ENCODE measurements around the gene KRCC1.

Gene KRCC1
- 14.8 to 52.0 (median 24.7) reads per million in 9 experiments for total RNA-seq

DNA sequence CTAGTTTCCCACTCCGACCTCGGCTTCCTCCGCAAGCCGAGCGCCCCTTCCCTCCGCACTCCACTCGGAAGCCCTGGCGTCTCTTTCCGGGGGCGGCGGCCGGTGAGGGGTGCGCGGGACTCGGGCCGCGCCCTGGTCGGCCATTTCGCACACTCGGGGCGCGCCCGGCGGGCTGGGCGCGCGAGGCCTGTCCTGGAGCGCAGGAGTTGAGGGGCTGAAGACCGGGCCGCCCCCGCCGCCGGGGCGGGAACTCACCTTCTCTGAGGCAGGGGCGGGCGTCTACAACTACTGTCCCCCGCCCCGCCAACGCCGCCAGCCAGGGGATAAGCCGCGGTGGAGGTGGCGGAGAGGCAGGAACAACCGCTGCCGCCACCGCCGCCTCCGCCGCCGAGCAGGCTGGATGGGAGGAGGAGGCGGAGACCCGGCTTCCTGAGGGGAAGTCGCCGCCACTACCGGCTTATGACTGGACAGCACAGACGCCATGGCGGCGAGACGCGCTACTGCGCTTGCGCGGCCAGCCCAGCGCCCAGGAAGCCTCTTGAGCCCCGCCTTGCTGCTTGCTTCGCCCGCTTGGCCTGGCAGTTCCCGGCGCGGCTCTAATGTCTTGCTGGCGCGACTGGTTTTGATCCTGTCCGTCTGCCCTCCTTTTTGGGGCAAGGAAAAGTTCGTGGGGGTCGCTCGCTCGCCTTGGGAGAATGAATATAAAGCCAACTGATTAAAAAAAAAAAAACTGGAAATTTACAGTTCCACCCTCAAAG is at the start of gene KRCC1:
Gene KRCC1, minus strand, starts transcription at position 413 of the 758 bp plus-strand sequence. CDS start 27,220 bp downstream, outside the sequence.
- H3K27me3 Mint-ChIP-seq = no peaks in the 10 kb centered on the region
- H3K4me3 Mint-ChIP-seq = peak within 1 kb of the TSS; percentile 85 to 95
- H3K27ac Mint-ChIP-seq = peak within 1 kb of the TSS; percentile 91 to 97
- ATAC-seq (replicated peaks) = peak; percentile 90
- peaks cover 25% of the 10 kb centered on the region for H3K36me3 Mint-ChIP-seq (ENCODE audit: insufficient read depth)
- peaks cover 26 to 48% of the 10 kb centered on the region in 2 donors for H3K4me1 Mint-ChIP-seq (ENCODE audit: low read depth in 2 of 2)
- DNase-seq = peak; percentile 89 to 93 (median 90)
- no peaks in the 10 kb centered on the region for H3K9me3 Mint-ChIP-seq

DNA sequence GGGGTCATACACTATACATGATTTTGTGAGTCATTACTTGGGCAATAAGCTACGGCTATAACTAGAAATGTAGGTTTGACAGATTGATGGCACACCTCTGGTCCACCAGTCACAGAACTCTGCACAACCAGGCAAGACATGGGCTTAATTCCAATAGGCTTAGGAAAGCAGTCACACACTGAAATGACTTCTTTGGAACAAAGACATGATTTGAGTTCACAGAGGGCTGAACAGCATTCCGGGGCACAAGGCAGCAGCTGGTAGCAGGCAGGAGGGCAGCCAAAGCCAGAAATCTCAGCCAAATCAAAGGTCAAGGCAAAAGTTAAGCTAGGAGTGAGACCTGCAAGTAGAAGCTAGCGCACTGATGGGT is 44.9 kb upstream of the KRCC1 start:
- no peaks in the 10 kb centered on the region for H3K4me1 Mint-ChIP-seq (ENCODE audit: low read depth in 2 of 2)
- H3K9me3 Mint-ChIP-seq = no peaks in the 10 kb centered on the region
- peaks cover 38 to 55% of the 10 kb centered on the region in 2 donors for H3K27me3 Mint-ChIP-seq
- no peak overlapping the region for H3K4me3 Mint-ChIP-seq
- no peaks in the 10 kb centered on the region for H3K36me3 Mint-ChIP-seq (ENCODE audit: insufficient read depth)
- DNase-seq (no peak), ATAC-seq (replicated peaks) (no peak)
- no peak overlapping the region for H3K27ac Mint-ChIP-seq

- Mint-ChIP-seq H3K4me1 (ENCODE audit: low read depth in 2 of 2) (no peaks in the 10 kb centered on the region), H3K4me3 (no peak overlapping the region), H3K27me3 (peaks cover 37 to 54% of the 10 kb centered on the region in 2 donors), H3K36me3 (ENCODE audit: insufficient read depth) (no peaks in the 10 kb centered on the region), H3K27ac (no peak overlapping the region), H3K9me3 (no peaks in the 10 kb centered on the region)
- ATAC-seq (replicated peaks) = no peak
- no peak for DNase-seq
Measured at GRCh38 chr2:88099798-88100488, 44.4 kb upstream of the KRCC1 start.

- H3K27ac Mint-ChIP-seq = no peak overlapping the region
Measured at GRCh38 chr2:88098558-88098900, 42.9 kb upstream of the KRCC1 start.

GRCh38 chr2:88097891-88098557 is 42.4 kb upstream of the KRCC1 start:
- no peak overlapping the region for H3K27ac Mint-ChIP-seq
- H3K27me3 Mint-ChIP-seq = peaks cover 22 to 38% of the 10 kb centered on the region in 2 donors
- H3K4me1 Mint-ChIP-seq (ENCODE audit: low read depth in 2 of 2) = no peaks in the 10 kb centered on the region
- H3K36me3 Mint-ChIP-seq (ENCODE audit: insufficient read depth) = no peaks in the 10 kb centered on the region
- no peak overlapping the region for H3K4me3 Mint-ChIP-seq
- no peak for ATAC-seq (replicated peaks)
- no peaks in the 10 kb centered on the region for H3K9me3 Mint-ChIP-seq
- DNase-seq = no peak

More at GRCh38 chr2:88098558-88098900, 42.9 kb upstream of the KRCC1 start:
- ATAC-seq (replicated peaks) = no peak
- peaks cover 25 to 42% of the 10 kb centered on the region in 2 donors for H3K27me3 Mint-ChIP-seq
- no peak overlapping the region for H3K4me3 Mint-ChIP-seq
- H3K9me3 Mint-ChIP-seq = no peaks in the 10 kb centered on the region
- H3K36me3 Mint-ChIP-seq (ENCODE audit: insufficient read depth) = no peaks in the 10 kb centered on the region
- no peak for DNase-seq
- no peaks in the 10 kb centered on the region for H3K4me1 Mint-ChIP-seq (ENCODE audit: low read depth in 2 of 2)

GRCh38 chr2:88097192-88097591 is 41.6 kb upstream of the KRCC1 start:
- no peak overlapping the region for H3K4me3 Mint-ChIP-seq
- no peaks in the 10 kb centered on the region for H3K4me1 Mint-ChIP-seq (ENCODE audit: low read depth in 2 of 2)
- no peaks in the 10 kb centered on the region for H3K9me3 Mint-ChIP-seq
- no peak overlapping the region for H3K27ac Mint-ChIP-seq
- H3K27me3 Mint-ChIP-seq = peaks cover 13 to 30% of the 10 kb centered on the region in 2 donors
- ATAC-seq (replicated peaks) (no peak), DNase-seq (no peak)
- no peaks in the 10 kb centered on the region for H3K36me3 Mint-ChIP-seq (ENCODE audit: insufficient read depth)

- Mint-ChIP-seq H3K4me1 (ENCODE audit: low read depth in 2 of 2) (no peaks in the 10 kb centered on the region), H3K27ac (no peak overlapping the region), H3K27me3 (peaks cover 13 to 28% of the 10 kb centered on the region in 2 donors), H3K36me3 (ENCODE audit: insufficient read depth) (no peaks in the 10 kb centered on the region), H3K4me3 (no peak overlapping the region), H3K9me3 (no peaks in the 10 kb centered on the region)
- no peak for DNase-seq
- ATAC-seq (replicated peaks) = no peak
Measured at GRCh38 chr2:88096708-88097107, 41.1 kb upstream of the KRCC1 start.

- H3K27ac Mint-ChIP-seq = no peak overlapping the region
- no peak overlapping the region for H3K4me3 Mint-ChIP-seq
- no peaks in the 10 kb centered on the region for H3K9me3 Mint-ChIP-seq
- H3K27me3 Mint-ChIP-seq = peaks cover 3 to 15% of the 10 kb centered on the region in 2 donors
- no peak for DNase-seq
- no peaks in the 10 kb centered on the region for H3K4me1 Mint-ChIP-seq (ENCODE audit: low read depth in 2 of 2)
- no peak for ATAC-seq (replicated peaks)
- no peaks in the 10 kb centered on the region for H3K36me3 Mint-ChIP-seq (ENCODE audit: insufficient read depth)
Measured at GRCh38 chr2:88095022-88095421, 39.4 kb upstream of the KRCC1 start.

DNA sequence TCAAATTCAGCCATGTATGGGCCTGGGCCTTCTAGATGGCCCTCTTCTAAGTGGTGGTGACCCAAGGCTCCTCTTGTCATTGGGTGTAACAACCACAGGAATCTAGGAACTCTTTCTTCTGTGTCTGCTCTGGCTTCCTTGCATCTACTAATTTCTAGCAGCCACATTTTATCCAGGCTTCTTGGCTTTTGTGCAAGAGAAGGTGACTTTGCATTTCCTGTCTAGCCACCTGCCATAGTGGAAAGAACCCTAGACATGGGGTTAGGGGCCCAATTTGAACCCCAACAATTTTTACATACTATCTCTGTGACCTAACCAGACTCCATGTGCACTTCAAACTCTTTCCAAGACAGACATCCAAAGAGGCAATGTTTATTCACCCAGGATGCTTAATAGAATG is 37.2 kb upstream of the KRCC1 start:
- ATAC-seq (replicated peaks) (no peak), DNase-seq (no peak)
- no peaks in the 10 kb centered on the region for H3K4me1 Mint-ChIP-seq (ENCODE audit: low read depth in 2 of 2)
- H3K27me3 Mint-ChIP-seq = peaks cover 0 to 11% of the 10 kb centered on the region in 2 donors
- H3K36me3 Mint-ChIP-seq (ENCODE audit: insufficient read depth) = no peaks in the 10 kb centered on the region
- H3K4me3 Mint-ChIP-seq = no peak overlapping the region
- no peaks in the 10 kb centered on the region for H3K9me3 Mint-ChIP-seq
- no peak overlapping the region for H3K27ac Mint-ChIP-seq

DNA sequence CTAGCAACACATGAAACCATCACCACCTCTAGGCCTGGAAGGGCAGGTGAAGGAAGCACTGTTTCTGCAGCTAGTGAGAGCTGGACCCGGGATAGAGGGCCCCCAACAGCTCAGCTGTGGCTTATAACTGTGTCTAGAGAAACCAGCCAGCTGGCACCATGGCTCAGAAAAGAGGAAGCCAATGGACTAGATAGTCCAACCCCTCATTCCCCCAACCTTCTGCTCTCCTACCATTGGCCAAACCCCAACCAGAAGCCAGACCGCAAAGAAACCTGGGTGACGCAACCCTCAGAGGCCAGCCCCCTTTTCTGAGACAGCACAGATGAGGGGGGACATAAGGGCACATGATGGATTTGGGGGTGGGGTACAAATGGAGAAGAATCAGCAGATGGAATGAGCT is 36.4 kb upstream of the KRCC1 start:
- no peak for DNase-seq

DNA sequence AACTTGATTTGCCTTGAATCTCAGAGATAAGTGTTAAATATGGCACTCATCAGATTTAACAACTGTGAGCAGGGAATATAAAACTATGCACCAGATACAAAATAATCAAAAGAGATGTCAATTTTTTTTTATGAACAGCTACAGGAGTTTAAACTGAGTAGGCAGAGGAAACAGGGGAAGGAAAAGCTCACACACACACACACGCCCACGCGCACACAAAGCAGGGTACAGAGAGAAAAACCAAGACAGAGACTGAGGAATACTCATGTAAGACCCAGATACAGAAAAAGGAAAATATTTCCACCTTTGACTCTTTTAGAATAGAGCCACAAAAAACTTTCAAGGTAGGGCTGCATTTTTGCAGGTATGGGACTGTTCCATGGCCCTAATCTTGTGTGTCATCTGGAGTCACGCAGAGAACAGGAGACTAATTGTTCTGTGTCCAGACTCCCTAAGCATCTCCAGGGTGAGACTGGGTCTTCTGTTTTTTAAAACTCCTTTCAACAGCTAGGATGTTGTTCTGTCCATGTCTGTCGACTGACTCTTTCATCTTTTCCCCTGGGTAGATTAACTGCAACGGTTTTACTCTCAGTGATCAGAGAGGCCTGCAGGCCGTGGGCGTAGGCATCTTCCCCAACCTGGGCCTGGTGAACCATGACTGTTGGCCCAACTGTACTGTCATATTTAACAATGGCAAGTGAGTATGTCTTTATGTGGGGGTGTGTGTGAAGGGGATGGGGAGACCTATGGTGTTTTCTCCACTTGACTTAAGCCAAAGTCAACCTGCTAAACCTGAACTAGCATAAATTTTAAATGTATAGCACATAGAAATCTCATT is 35.1 kb upstream of the KRCC1 start:
- Mint-ChIP-seq H3K27ac (no peak overlapping the region), H3K36me3 (ENCODE audit: insufficient read depth) (no peaks in the 10 kb centered on the region), H3K4me3 (no peak overlapping the region), H3K27me3 (no peaks in the 10 kb centered on the region), H3K4me1 (ENCODE audit: low read depth in 2 of 2) (no peaks in the 10 kb centered on the region), H3K9me3 (no peaks in the 10 kb centered on the region)
- no peak for ATAC-seq (replicated peaks)
- no peak for DNase-seq

More for the DNA sequence above, 36.4 kb upstream of the KRCC1 start:
- Mint-ChIP-seq H3K4me1 (ENCODE audit: low read depth in 2 of 2) (no peaks in the 10 kb centered on the region), H3K9me3 (no peaks in the 10 kb centered on the region), H3K27ac (no peak overlapping the region), H3K4me3 (no peak overlapping the region), H3K27me3 (peaks cover 0 to 6% of the 10 kb centered on the region in 2 donors), H3K36me3 (ENCODE audit: insufficient read depth) (no peaks in the 10 kb centered on the region)
- no peak for ATAC-seq (replicated peaks)

DNA sequence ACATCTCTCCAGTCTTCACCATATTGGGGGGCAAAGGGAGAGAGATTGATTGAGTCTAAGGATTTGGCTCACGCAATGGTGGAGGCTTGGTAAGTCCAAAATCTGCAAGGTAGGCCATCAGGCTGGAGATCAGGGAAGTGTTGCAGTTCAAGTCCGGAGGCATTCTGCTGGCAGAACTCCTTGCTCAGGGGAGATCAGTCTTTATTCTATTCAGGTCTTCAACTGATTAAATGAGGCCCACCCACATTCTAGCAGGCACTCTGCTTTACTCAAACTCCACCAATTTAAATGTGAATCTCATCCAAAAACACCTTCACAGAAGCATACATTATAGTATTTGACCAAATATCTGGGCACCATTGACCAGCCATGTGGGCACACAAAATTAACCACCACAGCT is 33.4 kb upstream of the KRCC1 start:
- no peak overlapping the region for H3K4me3 Mint-ChIP-seq
- no peaks in the 10 kb centered on the region for H3K4me1 Mint-ChIP-seq (ENCODE audit: low read depth in 2 of 2)
- H3K9me3 Mint-ChIP-seq = no peaks in the 10 kb centered on the region
- no peak for ATAC-seq (replicated peaks)
- no peak overlapping the region for H3K27ac Mint-ChIP-seq
- H3K27me3 Mint-ChIP-seq = no peaks in the 10 kb centered on the region
- no peak for DNase-seq
- H3K36me3 Mint-ChIP-seq (ENCODE audit: insufficient read depth) = no peaks in the 10 kb centered on the region

DNA sequence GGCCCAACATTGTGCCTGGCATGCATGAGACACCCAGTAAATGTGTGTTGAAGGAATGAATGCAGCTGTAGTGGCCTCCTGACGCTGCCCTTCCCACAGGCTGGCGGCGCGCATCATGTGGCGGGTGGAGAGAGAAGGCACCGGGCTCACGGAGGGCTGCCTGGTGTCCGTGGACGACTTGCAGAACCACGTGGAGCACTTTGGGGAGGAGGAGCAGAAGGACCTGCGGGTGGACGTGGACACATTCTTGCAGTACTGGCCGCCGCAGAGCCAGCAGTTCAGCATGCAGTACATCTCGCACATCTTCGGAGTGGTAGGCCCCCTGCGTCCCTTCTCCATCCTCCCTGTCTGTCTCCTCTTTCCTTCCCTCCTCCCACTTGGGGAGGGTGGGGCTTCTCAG is 32.2 kb upstream of the KRCC1 start:
- H3K27ac Mint-ChIP-seq = no peak overlapping the region

More for the DNA sequence above, 32.2 kb upstream of the KRCC1 start:
- no peak for DNase-seq
- H3K27me3 Mint-ChIP-seq = peaks cover 6 to 9% of the 10 kb centered on the region in 2 donors
- no peak overlapping the region for H3K4me3 Mint-ChIP-seq
- no peak for ATAC-seq (replicated peaks)
- no peaks in the 10 kb centered on the region for H3K36me3 Mint-ChIP-seq (ENCODE audit: insufficient read depth)
- H3K9me3 Mint-ChIP-seq = no peaks in the 10 kb centered on the region
- no peaks in the 10 kb centered on the region for H3K4me1 Mint-ChIP-seq (ENCODE audit: low read depth in 2 of 2)
